ENCODE measurements around the gene HEATR3. TPM values are rescaled to one million over a fixed set of nuclear protein-coding genes. Genes with fewer than 3 reads are reported as not detected.

The HEATR3 gene
- total RNA-seq, 2 experiments from 2014 or later, result 19.8 to 20.1 TPM

DNA sequence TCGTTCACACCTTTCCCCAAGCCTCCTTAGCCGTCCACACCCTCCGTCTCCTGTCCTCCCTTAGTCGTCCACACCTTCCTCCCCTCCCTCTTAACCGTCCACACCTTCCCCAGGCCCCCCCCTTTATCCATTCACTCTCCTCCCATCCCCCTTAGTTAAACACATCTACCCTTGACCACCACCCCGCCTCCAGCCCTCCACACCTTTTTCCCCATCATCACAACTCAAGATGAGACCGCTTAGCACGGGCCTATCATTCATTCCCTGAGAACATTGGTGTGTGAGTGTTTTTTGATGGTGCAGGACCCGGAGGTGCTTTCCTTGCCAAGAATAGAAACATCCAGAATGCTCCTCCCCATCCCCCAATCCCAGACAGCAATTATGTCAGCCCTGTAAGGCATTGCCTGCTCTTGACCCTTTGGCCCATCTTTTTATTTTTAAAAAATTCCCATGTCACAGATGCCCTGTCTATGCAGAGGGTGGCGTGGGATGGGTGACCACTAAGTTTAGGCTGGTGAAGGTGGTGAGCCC, 88.7 kb downstream of the HEATR3 start:
- Mint-ChIP-seq H3K9me3 (no peaks in the 10 kb centered on the region), H3K4me3 (peak overlapping the region; percentile 88), H3K4me1 (peaks cover 36% of the 10 kb centered on the region), H3K27me3 (no peaks in the 10 kb centered on the region), H3K36me3 (peaks cover 7% of the 10 kb centered on the region), H3K27ac (peak overlapping the region; percentile 83)
- ATAC-seq (ENCODE audit: low read depth) (no peak), DNase-seq (no peak)
- POLR2A ChIA-PET, result interaction anchor here (0.7 to 1.8 kb wide), 3 partner anchors 13 to 89 kb away, joined by 3 to 7 read pairs (median 3); partner anchors contain the start of gene HEATR3

DNA sequence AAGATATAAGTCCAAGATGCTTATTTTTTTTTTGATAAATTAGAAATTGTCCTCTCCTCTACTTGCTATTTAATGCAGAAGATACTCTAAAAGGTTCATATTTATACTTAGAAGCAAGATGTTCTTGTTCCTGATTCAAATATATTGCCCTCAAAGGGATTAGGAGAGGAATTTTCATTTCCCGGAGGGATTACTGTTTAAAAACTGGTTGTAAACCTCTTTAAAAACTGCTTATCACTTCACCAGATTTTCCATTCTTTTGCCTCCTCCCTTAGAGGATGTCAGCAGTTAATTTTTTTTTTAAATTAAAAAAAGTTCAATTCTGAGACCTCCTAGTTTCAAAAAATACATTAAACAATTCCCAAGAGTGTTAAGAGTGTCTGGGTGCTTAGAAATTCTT, 90.2 kb downstream of the HEATR3 start:
- no peaks in the 10 kb centered on the region for H3K9me3 Mint-ChIP-seq
- peaks cover 46% of the 10 kb centered on the region for H3K4me1 Mint-ChIP-seq
- peaks cover 12% of the 10 kb centered on the region for H3K36me3 Mint-ChIP-seq
- ATAC-seq (ENCODE audit: low read depth), result no peak
- DNase-seq, result no peak
- peak overlapping the region; percentile 88 for H3K4me3 Mint-ChIP-seq
- POLR2A ChIA-PET, result interaction anchor here (0.8 to 1.8 kb wide), 2 partner anchors 41 to 90 kb away, joined by 3 to 7 read pairs; partner anchors contain the start of gene HEATR3
- H3K27me3 Mint-ChIP-seq, result no peaks in the 10 kb centered on the region
- peak overlapping the region; percentile 83 for H3K27ac Mint-ChIP-seq

Other genes starting within 250 kb of the HEATR3 start
- under 1 TPM in 1 of 2 experiments, not detected in 1; 0.06 TPM for gene ZNF423, start 209.9 kb upstream of the HEATR3 start, total RNA-seq
- 10 to 100 TPM; 29.0 to 31.7 TPM for gene CNEP1R1, start 40.7 kb upstream of the HEATR3 start, total RNA-seq
- 10 to 100 TPM; 18.0 TPM for gene TENT4B, start 87.3 kb downstream of the HEATR3 start, total RNA-seq
- gene ADCY7, start 200.6 kb downstream of the HEATR3 start, total RNA-seq, result 100 to 1,000 TPM; 172 to 177 TPM

Data from activated naive CD8-positive, alpha-beta T cell treated with anti-CD3 and anti-CD28 coated beads, Interleukin-2, amount 10 ng/mL, durations not matched to agents 7 days and 5 days (primary cell).